ENCODE measurements around the gene ARHGEF6.

- TF ChIP-seq POLR2AphosphoS5 (IDR thresholded peaks at IDR 0.05; ENCODE audit: low read depth) (no peak), EZH2 (IDR thresholded peaks at IDR 0.05; ENCODE audit: low read depth, unreplicated experiment) (no peak), EZH2phosphoT487 (IDR thresholded peaks at IDR 0.05; ENCODE audit: unreplicated experiment) (no peak), ZNF114 (CRISPR knock-in tag; IDR thresholded peaks at IDR 0.05) (no peak)
- TF ChIP-seq, protein P1, sequence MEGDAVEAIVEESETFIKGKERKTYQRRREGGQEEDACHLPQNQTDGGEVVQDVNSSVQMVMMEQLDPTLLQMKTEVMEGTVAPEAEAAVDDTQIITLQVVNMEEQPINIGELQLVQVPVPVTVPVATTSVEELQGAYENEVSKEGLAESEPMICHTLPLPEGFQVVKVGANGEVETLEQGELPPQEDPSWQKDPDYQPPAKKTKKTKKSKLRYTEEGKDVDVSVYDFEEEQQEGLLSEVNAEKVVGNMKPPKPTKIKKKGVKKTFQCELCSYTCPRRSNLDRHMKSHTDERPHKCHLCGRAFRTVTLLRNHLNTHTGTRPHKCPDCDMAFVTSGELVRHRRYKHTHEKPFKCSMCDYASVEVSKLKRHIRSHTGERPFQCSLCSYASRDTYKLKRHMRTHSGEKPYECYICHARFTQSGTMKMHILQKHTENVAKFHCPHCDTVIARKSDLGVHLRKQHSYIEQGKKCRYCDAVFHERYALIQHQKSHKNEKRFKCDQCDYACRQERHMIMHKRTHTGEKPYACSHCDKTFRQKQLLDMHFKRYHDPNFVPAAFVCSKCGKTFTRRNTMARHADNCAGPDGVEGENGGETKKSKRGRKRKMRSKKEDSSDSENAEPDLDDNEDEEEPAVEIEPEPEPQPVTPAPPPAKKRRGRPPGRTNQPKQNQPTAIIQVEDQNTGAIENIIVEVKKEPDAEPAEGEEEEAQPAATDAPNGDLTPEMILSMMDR (conservative IDR thresholded peaks at IDR 0.05; ENCODE audit: low read depth in 2 of 2), result no peak
- TF ChIP-seq, protein P2, sequence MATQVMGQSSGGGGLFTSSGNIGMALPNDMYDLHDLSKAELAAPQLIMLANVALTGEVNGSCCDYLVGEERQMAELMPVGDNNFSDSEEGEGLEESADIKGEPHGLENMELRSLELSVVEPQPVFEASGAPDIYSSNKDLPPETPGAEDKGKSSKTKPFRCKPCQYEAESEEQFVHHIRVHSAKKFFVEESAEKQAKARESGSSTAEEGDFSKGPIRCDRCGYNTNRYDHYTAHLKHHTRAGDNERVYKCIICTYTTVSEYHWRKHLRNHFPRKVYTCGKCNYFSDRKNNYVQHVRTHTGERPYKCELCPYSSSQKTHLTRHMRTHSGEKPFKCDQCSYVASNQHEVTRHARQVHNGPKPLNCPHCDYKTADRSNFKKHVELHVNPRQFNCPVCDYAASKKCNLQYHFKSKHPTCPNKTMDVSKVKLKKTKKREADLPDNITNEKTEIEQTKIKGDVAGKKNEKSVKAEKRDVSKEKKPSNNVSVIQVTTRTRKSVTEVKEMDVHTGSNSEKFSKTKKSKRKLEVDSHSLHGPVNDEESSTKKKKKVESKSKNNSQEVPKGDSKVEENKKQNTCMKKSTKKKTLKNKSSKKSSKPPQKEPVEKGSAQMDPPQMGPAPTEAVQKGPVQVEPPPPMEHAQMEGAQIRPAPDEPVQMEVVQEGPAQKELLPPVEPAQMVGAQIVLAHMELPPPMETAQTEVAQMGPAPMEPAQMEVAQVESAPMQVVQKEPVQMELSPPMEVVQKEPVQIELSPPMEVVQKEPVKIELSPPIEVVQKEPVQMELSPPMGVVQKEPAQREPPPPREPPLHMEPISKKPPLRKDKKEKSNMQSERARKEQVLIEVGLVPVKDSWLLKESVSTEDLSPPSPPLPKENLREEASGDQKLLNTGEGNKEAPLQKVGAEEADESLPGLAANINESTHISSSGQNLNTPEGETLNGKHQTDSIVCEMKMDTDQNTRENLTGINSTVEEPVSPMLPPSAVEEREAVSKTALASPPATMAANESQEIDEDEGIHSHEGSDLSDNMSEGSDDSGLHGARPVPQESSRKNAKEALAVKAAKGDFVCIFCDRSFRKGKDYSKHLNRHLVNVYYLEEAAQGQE (IDR thresholded peaks at IDR 0.05; ENCODE audit: unreplicated experiment), result no peak
Observed at GRCh38 chrX:136794080-136794479, 13.3 kb upstream of the ARHGEF6 start.

All from GM23338 (cell line).